GM12875 (cell line): ENCODE data around the gene TCERG1L.

Experiments used
- H3K4me3 ChIP-seq: one replicate; pipeline ENCODE4 v1.5.1; 2011; ENCODE audit warnings: low read depth, low read length, control low read depth
- CTCF ChIP-seq: IDR thresholded peaks from 2 replicates; pipeline ENCODE4 v1.5.1; 2011; ENCODE audit warnings: low read depth, mild to moderate bottlenecking, control low read depth, inconsistent platforms, low read length, moderate library complexity, borderline replicate concordance; ENCODE audit not compliant: insufficient read depth

The TCERG1L gene

GRCh38 chr10:131160219-131160875, 151.2 kb downstream of the TCERG1L start:
- no peak for TF ChIP-seq CTCF
- H3K4me3 ChIP-seq: no peak overlapping the region

GRCh38 chr10:131159771-131160170, 151.8 kb downstream of the TCERG1L start:
- TF ChIP-seq CTCF: no peak
- H3K4me3 ChIP-seq: no peak overlapping the region

- TF ChIP-seq CTCF: no peak
- H3K4me3 ChIP-seq: no peak overlapping the region
Observed at GRCh38 chr10:131158695-131159094, 152.8 kb downstream of the TCERG1L start.

GRCh38 chr10:131157899-131158298, 153.6 kb downstream of the TCERG1L start:
- no peak for TF ChIP-seq CTCF
- H3K4me3 ChIP-seq: no peak overlapping the region

- TF ChIP-seq CTCF: no peak
- no peak overlapping the region for H3K4me3 ChIP-seq
Observed at GRCh38 chr10:131155876-131156230, 155.7 kb downstream of the TCERG1L start.

GRCh38 chr10:131155218-131155875, 156.2 kb downstream of the TCERG1L start:
- H3K4me3 ChIP-seq: no peak overlapping the region
- TF ChIP-seq CTCF: no peak
